ENCODE measurements around the gene SLC16A2. TPM values are rescaled to one million over a fixed set of nuclear protein-coding genes. Genes with fewer than 3 reads are reported as not detected.

SLC16A2 gene
- total RNA-seq, 2 donors from 2014 or later = 7.9 to 11.6 TPM

DNA sequence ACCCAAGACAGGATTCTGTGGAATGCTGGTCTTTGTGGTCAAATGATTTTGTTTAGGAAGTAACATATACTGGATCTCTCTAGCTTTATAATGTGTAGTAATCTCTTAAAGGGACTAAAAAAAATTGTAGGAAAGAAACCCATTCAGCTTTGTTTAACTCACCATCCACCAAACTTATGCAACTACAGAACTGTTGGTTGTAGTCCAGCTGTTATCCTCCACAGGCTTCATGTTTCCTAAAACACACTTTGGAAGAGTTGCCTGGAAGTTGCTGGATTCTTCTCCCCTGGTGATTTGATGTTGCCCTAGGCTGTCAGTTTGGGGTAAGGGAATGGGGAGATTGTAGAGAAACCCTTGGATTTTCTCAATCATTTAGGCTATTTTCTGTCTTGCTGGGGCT lies 103.8 kb downstream of the SLC16A2 start:
- ATAC-seq (ENCODE audit: insufficient number of reproducible peaks, low FRiP score, low read depth) (no peak), DNase-seq (ENCODE audit: low spot score) (no peak)
- H3K27me3 ChIP-seq (replicated peaks; ENCODE audit: insufficient read depth) = no peaks in the 10 kb centered on the region
- no peaks in the 10 kb centered on the region for H3K9me3 ChIP-seq
- H3K36me3 ChIP-seq = no peaks in the 10 kb centered on the region
- H3K27ac ChIP-seq = no peak overlapping the region
- H3K4me3 ChIP-seq = no peak overlapping the region
- TF ChIP-seq, protein P1, sequence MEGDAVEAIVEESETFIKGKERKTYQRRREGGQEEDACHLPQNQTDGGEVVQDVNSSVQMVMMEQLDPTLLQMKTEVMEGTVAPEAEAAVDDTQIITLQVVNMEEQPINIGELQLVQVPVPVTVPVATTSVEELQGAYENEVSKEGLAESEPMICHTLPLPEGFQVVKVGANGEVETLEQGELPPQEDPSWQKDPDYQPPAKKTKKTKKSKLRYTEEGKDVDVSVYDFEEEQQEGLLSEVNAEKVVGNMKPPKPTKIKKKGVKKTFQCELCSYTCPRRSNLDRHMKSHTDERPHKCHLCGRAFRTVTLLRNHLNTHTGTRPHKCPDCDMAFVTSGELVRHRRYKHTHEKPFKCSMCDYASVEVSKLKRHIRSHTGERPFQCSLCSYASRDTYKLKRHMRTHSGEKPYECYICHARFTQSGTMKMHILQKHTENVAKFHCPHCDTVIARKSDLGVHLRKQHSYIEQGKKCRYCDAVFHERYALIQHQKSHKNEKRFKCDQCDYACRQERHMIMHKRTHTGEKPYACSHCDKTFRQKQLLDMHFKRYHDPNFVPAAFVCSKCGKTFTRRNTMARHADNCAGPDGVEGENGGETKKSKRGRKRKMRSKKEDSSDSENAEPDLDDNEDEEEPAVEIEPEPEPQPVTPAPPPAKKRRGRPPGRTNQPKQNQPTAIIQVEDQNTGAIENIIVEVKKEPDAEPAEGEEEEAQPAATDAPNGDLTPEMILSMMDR (IDR thresholded peaks at IDR 0.05) = no peak
- peaks cover 0 to 4% of the 10 kb centered on the region in 2 donors for H3K4me1 ChIP-seq (ENCODE audit: control insufficient read depth in 1 of 2, low read depth in 2 of 2)

DNA sequence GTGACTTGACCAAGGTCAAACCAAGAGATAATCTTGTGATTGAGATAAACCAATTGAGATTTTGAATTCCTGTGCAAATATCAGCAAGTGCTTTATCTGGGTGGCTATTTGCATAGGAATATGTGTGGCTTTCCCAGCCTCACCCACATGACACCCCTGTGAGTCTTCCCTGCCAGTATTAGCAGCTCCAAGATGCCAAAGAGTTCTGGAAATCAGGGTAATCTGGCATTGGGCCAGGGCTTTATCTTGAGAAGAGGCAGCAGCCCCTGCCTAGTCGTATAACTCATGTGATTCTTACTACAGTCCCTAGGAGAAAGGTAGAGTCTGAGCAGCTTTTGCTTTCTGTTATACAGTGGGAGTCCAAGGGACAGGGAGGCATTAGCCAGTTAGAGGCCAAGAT lies 105.5 kb downstream of the SLC16A2 start:
- no peak overlapping the region for H3K4me3 ChIP-seq
- TF ChIP-seq, protein P1 (IDR thresholded peaks at IDR 0.05) = no peak
- H3K36me3 ChIP-seq = no peaks in the 10 kb centered on the region
- ATAC-seq (ENCODE audit: insufficient number of reproducible peaks, low FRiP score, low read depth) (no peak), DNase-seq (ENCODE audit: low spot score) (no peak)
- no peaks in the 10 kb centered on the region for H3K9me3 ChIP-seq
- H3K27me3 ChIP-seq (replicated peaks; ENCODE audit: insufficient read depth) = no peaks in the 10 kb centered on the region
- peaks cover 0 to 4% of the 10 kb centered on the region in 2 donors for H3K4me1 ChIP-seq (ENCODE audit: control insufficient read depth in 1 of 2, low read depth in 2 of 2)
- no peak overlapping the region for H3K27ac ChIP-seq

DNA sequence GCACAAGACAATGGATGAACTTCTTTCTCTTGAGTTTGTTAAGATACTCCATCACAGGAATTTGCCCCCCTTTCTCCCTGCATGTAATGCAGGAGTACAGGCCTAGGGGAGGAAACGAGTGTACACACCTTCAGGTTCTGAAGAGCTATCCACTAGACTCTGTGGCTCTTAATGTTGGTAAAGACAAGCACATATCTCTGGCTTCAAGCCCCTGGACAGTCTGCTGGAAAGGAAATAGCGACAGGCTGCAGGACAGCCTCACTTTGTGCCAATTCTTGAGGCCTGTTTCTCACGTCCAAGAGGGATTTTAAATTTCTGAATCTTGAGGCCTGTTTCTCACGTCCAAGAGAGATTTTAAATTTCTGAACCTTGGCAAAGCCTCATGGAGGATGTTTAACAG lies 106.1 kb downstream of the SLC16A2 start:
- TF ChIP-seq, protein P1 (IDR thresholded peaks at IDR 0.05) = no peak
- Histone ChIP-seq H3K27ac (no peak overlapping the region), H3K27me3 (replicated peaks; ENCODE audit: insufficient read depth) (no peaks in the 10 kb centered on the region), H3K36me3 (no peaks in the 10 kb centered on the region), H3K4me1 (ENCODE audit: control insufficient read depth in 1 of 2, low read depth in 2 of 2) (peaks cover 0 to 4% of the 10 kb centered on the region in 2 donors), H3K4me3 (no peak overlapping the region), H3K9me3 (no peaks in the 10 kb centered on the region)
- DNase-seq (ENCODE audit: low spot score) (no peak), ATAC-seq (ENCODE audit: insufficient number of reproducible peaks, low FRiP score, low read depth) (no peak)

DNA sequence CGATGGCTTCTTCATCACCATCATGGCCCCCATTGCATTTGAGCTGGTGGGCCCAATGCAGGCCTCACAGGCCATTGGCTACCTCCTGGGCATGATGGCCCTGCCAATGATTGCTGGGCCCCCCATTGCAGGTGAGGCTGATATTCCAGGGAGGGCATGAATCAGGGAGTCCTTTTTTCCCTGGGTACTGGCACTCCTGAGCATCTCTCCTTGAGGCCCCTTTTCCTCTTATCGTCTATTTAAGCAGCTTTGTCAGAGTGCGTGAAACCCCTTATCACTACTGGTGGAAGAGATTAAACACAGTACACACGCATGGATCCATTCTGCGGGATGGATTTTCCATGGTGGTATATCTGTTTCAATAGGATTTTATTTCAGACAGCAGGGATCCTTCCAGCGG lies 108.0 kb downstream of the SLC16A2 start:
- ATAC-seq (ENCODE audit: insufficient number of reproducible peaks, low FRiP score, low read depth) = no peak
- TF ChIP-seq, protein P1 (IDR thresholded peaks at IDR 0.05) = no peak
- Histone ChIP-seq H3K9me3 (no peaks in the 10 kb centered on the region), H3K27me3 (replicated peaks; ENCODE audit: insufficient read depth) (no peaks in the 10 kb centered on the region), H3K4me3 (no peak overlapping the region), H3K4me1 (ENCODE audit: control insufficient read depth in 1 of 2, low read depth in 2 of 2) (peaks cover 0 to 4% of the 10 kb centered on the region in 2 donors), H3K36me3 (no peaks in the 10 kb centered on the region), H3K27ac (no peak overlapping the region)
- DNase-seq (ENCODE audit: low spot score) = no peak

DNA sequence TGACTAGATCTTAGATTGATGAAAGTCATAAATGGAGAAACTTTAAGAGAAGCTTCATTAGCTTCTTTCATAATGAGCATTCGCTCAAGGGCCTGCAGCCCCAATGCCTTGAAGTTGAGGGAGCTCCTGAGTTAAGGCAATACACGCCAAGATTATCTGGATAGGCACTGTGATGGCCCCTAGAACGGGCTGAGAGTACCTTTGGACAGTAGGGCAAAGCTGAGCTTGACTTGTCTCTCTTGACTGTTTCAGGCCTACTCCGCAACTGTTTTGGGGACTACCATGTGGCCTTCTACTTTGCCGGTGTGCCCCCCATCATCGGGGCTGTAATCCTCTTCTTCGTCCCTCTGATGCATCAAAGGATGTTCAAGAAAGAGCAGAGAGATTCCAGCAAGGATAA lies 109.8 kb downstream of the SLC16A2 start:
- Histone ChIP-seq H3K27ac (no peak overlapping the region), H3K4me3 (no peak overlapping the region), H3K9me3 (no peaks in the 10 kb centered on the region), H3K27me3 (replicated peaks; ENCODE audit: insufficient read depth) (no peaks in the 10 kb centered on the region), H3K4me1 (ENCODE audit: control insufficient read depth in 1 of 2, low read depth in 2 of 2) (peaks cover 0 to 8% of the 10 kb centered on the region in 2 donors), H3K36me3 (no peaks in the 10 kb centered on the region)
- DNase-seq (ENCODE audit: low spot score) = no peak
- ATAC-seq (ENCODE audit: insufficient number of reproducible peaks, low FRiP score, low read depth) = no peak
- TF ChIP-seq, protein P1 (IDR thresholded peaks at IDR 0.05) = no peak

Measured in thoracic aorta (tissue), 2 donors.